ENCODE measurements around the gene MEGF11. TPM values are rescaled to one million over a fixed set of nuclear protein-coding genes. Genes with fewer than 3 reads are reported as not detected.

The MEGF11 gene
- total RNA-seq, 1 donor from 2014 or later = not detected

DNA sequence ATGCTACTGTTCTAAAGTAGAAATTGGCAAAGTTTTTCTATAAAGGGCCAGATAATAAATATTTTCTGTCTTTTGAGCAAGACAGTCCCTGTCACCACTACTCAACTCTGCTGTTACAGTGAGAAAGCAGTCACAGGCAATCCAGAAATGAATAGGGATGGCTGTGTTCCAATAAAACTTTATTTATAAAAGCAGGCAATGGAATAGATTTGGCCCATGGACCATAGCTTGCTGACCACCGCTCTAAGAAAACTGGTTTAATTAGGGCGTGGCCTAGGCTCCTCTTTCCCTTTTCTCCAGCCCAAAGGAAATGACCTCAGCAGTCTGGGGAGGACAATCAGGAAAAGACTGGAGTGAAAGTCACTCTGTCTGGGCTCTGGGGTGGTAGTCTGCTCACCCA, 183.8 kb downstream of the MEGF11 start:
- TF ChIP-seq, protein P1, sequence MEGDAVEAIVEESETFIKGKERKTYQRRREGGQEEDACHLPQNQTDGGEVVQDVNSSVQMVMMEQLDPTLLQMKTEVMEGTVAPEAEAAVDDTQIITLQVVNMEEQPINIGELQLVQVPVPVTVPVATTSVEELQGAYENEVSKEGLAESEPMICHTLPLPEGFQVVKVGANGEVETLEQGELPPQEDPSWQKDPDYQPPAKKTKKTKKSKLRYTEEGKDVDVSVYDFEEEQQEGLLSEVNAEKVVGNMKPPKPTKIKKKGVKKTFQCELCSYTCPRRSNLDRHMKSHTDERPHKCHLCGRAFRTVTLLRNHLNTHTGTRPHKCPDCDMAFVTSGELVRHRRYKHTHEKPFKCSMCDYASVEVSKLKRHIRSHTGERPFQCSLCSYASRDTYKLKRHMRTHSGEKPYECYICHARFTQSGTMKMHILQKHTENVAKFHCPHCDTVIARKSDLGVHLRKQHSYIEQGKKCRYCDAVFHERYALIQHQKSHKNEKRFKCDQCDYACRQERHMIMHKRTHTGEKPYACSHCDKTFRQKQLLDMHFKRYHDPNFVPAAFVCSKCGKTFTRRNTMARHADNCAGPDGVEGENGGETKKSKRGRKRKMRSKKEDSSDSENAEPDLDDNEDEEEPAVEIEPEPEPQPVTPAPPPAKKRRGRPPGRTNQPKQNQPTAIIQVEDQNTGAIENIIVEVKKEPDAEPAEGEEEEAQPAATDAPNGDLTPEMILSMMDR (IDR thresholded peaks at IDR 0.05) = no peak
- Mint-ChIP-seq H3K27ac (ENCODE audit: unreplicated experiment) (no peak overlapping the region), H3K36me3 (ENCODE audit: low read depth) (no peaks in the 10 kb centered on the region), H3K4me3 (ENCODE audit: unreplicated experiment) (no peak overlapping the region), H3K27me3 (ENCODE audit: low read depth) (peaks cover 17% of the 10 kb centered on the region), H3K9me3 (ENCODE audit: low read depth) (no peaks in the 10 kb centered on the region), H3K4me1 (ENCODE audit: low read depth) (peaks cover 27% of the 10 kb centered on the region)
- no peak for DNase-seq (ENCODE audit: low spot score)

DNA sequence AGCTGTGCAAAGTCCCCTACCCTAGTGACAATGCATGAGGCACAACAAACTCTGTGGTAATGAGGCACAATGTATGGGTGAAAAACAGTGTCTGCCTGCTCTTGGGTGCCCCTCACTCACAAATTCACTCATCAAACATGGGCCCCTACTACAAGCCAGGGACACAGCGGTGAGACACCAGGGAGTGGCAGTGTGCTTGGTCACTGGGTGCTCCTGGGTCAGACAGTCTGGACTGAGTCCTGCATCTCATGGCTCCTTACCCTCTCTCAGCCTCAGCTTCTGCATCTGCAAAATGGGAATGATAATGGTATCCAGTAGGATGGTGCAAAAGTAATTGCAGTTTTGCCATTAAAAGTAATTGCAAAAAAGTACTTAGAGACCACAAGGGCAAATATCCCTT, 184.7 kb downstream of the MEGF11 start:
- no peak overlapping the region for H3K4me3 Mint-ChIP-seq (ENCODE audit: unreplicated experiment)
- peaks cover 27% of the 10 kb centered on the region for H3K4me1 Mint-ChIP-seq (ENCODE audit: low read depth)
- H3K27me3 Mint-ChIP-seq (ENCODE audit: low read depth) = peaks cover 17% of the 10 kb centered on the region
- no peaks in the 10 kb centered on the region for H3K36me3 Mint-ChIP-seq (ENCODE audit: low read depth)
- TF ChIP-seq, protein P1 (IDR thresholded peaks at IDR 0.05) = no peak
- DNase-seq (ENCODE audit: low spot score) = peak; percentile 15
- no peak overlapping the region for H3K27ac Mint-ChIP-seq (ENCODE audit: unreplicated experiment)
- no peaks in the 10 kb centered on the region for H3K9me3 Mint-ChIP-seq (ENCODE audit: low read depth)

DNA sequence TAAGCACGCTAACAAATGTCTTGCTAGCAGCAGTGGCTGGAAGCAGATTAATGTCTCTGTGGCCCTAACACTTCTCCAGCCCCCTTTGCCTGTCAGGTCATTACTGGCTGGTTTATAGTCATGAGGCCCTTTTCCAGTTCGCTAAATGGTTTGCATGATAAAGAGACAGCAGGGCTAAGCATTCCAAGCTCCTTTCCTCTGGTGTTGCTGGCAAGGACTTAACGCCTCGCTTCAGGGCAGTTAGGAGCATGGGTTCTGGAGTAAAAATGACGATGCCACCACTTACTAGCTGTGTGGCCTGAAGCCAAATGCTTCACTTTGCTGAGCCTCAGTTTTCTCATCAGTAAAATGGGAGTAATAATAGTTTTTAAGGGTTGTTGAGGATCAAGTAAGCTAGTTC, 185.9 kb downstream of the MEGF11 start:
- peaks cover under 1% of the 10 kb centered on the region for H3K9me3 Mint-ChIP-seq (ENCODE audit: low read depth)
- TF ChIP-seq, protein P1 (IDR thresholded peaks at IDR 0.05) = no peak
- peaks cover 17% of the 10 kb centered on the region for H3K4me1 Mint-ChIP-seq (ENCODE audit: low read depth)
- no peak for DNase-seq (ENCODE audit: low spot score)
- H3K27me3 Mint-ChIP-seq (ENCODE audit: low read depth) = peaks cover 17% of the 10 kb centered on the region
- H3K4me3 Mint-ChIP-seq (ENCODE audit: unreplicated experiment) = no peak overlapping the region
- H3K36me3 Mint-ChIP-seq (ENCODE audit: low read depth) = no peaks in the 10 kb centered on the region
- H3K27ac Mint-ChIP-seq (ENCODE audit: unreplicated experiment) = no peak overlapping the region

- Mint-ChIP-seq H3K4me1 (ENCODE audit: low read depth) (peaks cover 5% of the 10 kb centered on the region), H3K4me3 (ENCODE audit: unreplicated experiment) (no peak overlapping the region), H3K36me3 (ENCODE audit: low read depth) (no peaks in the 10 kb centered on the region), H3K9me3 (ENCODE audit: low read depth) (peaks cover 4% of the 10 kb centered on the region), H3K27me3 (ENCODE audit: low read depth) (peaks cover 17% of the 10 kb centered on the region), H3K27ac (ENCODE audit: unreplicated experiment) (no peak overlapping the region)
- TF ChIP-seq, protein P1 (IDR thresholded peaks at IDR 0.05) = no peak
- DNase-seq (ENCODE audit: low spot score) = no peak
These were observed 187.1 kb downstream of the MEGF11 start for GRCh38 chr15:66066481-66066880.

GRCh38 chr15:66066005-66066404, 187.5 kb downstream of the MEGF11 start:
- TF ChIP-seq, protein P1 (IDR thresholded peaks at IDR 0.05) = no peak
- no peaks in the 10 kb centered on the region for H3K36me3 Mint-ChIP-seq (ENCODE audit: low read depth)
- peaks cover 4% of the 10 kb centered on the region for H3K9me3 Mint-ChIP-seq (ENCODE audit: low read depth)
- H3K27ac Mint-ChIP-seq (ENCODE audit: unreplicated experiment) = no peak overlapping the region
- H3K4me1 Mint-ChIP-seq (ENCODE audit: low read depth) = peaks cover under 1% of the 10 kb centered on the region
- H3K4me3 Mint-ChIP-seq (ENCODE audit: unreplicated experiment) = no peak overlapping the region
- peaks cover 19% of the 10 kb centered on the region for H3K27me3 Mint-ChIP-seq (ENCODE audit: low read depth)
- DNase-seq (ENCODE audit: low spot score) = no peak
